MM.1S (cell line): ENCODE measurements around the gene ZDBF2.

Experiments used
- EZH2 ChIP-seq: fragments of 300-600 bp; sonication (generic); optimal IDR thresholded peaks from 2 replicates; pipeline ENCODE3; 2017; ENCODE audit warnings: low read depth, mild to moderate bottlenecking, antibody characterized with exemption, low read length, mixed read lengths
- EZH2phosphoT487 ChIP-seq: fragments of 300-600 bp; sonication (generic); IDR thresholded peaks from 2 replicates; pipeline ENCODE4 v1.6.1; 2018; ENCODE audit warnings: antibody characterized with exemption, low read length
- TF ChIP-seq, protein P1 (sequence below): fragments of 300-600 bp; sonication (generic); IDR thresholded peaks from 2 replicates; pipeline ENCODE4 v1.5.1; 2016; ENCODE audit warnings: antibody characterized with exemption, low read length, mixed read lengths

DNA sequence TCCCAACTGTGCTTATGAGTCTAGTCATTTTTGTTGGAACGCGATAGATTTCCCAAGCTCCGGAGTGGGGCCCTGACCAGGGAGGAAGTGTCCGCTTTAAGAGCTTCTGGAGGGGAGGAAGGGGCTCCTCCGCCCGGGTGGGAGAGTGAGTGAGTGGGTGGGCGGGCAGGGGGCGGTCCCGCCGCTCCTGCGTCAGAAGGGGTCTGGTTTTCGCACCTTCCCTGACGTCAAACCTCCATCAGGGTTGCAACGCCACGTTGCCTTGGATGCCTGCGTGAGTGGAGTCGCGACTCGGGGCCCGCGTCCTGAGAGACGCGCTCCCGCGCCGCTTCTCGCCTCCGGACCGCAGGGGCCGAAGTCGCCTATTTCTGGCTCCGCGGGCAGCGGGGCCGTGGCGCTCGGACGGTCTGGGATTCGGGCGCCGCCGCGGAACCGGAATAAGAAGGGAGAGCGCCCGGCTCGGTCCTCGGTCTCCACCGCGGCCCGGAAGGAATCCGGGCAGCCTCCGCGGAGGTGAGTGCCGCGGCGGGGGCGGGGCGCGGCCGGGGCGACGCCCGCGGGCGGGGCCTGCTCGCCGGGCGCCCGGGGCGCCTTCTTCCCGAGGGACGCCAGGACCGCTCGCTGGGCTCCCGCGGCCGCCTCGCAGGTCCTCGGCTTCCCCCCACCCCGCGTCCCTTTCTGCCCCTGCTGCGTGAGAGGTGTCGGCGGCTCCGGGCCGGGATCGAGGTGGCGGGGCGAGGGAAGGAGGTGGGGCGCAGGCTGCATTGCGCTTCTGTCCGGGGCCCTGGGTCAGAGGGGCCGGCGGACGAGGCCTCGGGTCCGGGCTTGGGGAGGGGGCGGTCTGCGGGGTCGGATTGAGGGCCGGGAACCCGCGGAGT is at the start of gene ZDBF2:
- TF ChIP-seq, protein P1, sequence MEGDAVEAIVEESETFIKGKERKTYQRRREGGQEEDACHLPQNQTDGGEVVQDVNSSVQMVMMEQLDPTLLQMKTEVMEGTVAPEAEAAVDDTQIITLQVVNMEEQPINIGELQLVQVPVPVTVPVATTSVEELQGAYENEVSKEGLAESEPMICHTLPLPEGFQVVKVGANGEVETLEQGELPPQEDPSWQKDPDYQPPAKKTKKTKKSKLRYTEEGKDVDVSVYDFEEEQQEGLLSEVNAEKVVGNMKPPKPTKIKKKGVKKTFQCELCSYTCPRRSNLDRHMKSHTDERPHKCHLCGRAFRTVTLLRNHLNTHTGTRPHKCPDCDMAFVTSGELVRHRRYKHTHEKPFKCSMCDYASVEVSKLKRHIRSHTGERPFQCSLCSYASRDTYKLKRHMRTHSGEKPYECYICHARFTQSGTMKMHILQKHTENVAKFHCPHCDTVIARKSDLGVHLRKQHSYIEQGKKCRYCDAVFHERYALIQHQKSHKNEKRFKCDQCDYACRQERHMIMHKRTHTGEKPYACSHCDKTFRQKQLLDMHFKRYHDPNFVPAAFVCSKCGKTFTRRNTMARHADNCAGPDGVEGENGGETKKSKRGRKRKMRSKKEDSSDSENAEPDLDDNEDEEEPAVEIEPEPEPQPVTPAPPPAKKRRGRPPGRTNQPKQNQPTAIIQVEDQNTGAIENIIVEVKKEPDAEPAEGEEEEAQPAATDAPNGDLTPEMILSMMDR: no peak
- TF ChIP-seq EZH2phosphoT487 (no peak), EZH2 (no peak)
